ENCODE measurements around the gene REC114. TPM values are rescaled to one million over a fixed set of nuclear protein-coding genes. Genes with fewer than 3 reads are reported as not detected.

Gene REC114
- total and polyA plus RNA-seq, 9 of the 15 experiments (the other 6 are each of a cell fraction or from before 2014, with no cell fraction given) = 0.07 to 0.24 TPM; not detected in 7

- no TSS peak for BruUV-seq (replicated peaks)
- 90% methylated on average over 5 of the region's 5 CpGs for WGBS (ENCODE audit: insufficient coverage, low coverage, missing lambda C conversion rate)
- intact Hi-C loops (cut with micrococcal nuclease) = no loop called here
These were observed 143.1 kb downstream of the REC114 start for GRCh38 chr15:73585871-73586654.

More at GRCh38 chr15:73585871-73586654, 143.1 kb downstream of the REC114 start:
- no peak for ATAC-seq
- Histone ChIP-seq H3K36me3 (ENCODE audit: control insufficient read depth, insufficient read depth, low read length) (peaks cover 72% of the 10 kb centered on the region; the same call in 2 of the 3 replicates), H3K4me1 (replicated peaks in 1 of 2; ENCODE audit: control insufficient read depth in 2 of 2, insufficient read depth in 2 of 2, low read length in 2 of 2) (peaks cover 0 to 10% of the 10 kb centered on the region in 2 experiments; a peak in 4 of 5 replicates), H3K79me2 (ENCODE audit: control insufficient read depth, insufficient read depth, low read length) (no peaks in the 10 kb centered on the region; the same call in 2 of the 3 replicates), H4K20me1 (replicated peaks; ENCODE audit: control insufficient read depth, insufficient read depth, low read length) (0 out of 2 replicates have a peak, but pooled peaks cover 3% of the 10 kb centered on the region), H3K4me3 (no peak overlapping the region), H3K27me3 (ENCODE audit: control insufficient read depth in 2 of 2, insufficient read depth in 2 of 2, low read length in 2 of 2) (no peaks in the 10 kb centered on the region), H3K9me3 (replicated peaks; ENCODE audit: control insufficient read depth, insufficient read depth, low read depth, low read length) (no peaks in the 10 kb centered on the region), H3K9ac (ENCODE audit: insufficient read depth in 1 of 2, low read depth in 2 of 2, low read length in 2 of 2) (no peak overlapping the region), H3K9me1 (ENCODE audit: control insufficient read depth, insufficient read depth, low read length) (no peaks in the 10 kb centered on the region), H3K27ac (ENCODE audit: extremely low read depth, low read depth, low read length) (no peak overlapping the region), H2AFZ (ENCODE audit: low read depth, low read length) (no peak overlapping the region), H3K4me2 (ENCODE audit: insufficient read depth, low read length) (no peak overlapping the region)
- CTCF ChIA-PET (ENCODE audit: low intra/inter-chr PET ratio) = no interaction called here
- DNase-seq (ENCODE audit: extremely low read depth in 1 of 4, low spot score in 3 of 4) = no peak
- POLR2A ChIA-PET = interaction anchor here (1.3 to 1.5 kb wide), 2 partner anchors 9 to 10 kb away, joined by 3 to 4 read pairs; no protein-coding TSS in a partner anchor
- in situ Hi-C loops (cut with MboI) = no loop called here
- peak; percentile 37 for FAIRE-seq
- TF ChIP-seq SAFB2 (IDR thresholded peaks at IDR 0.05; ENCODE audit: borderline replicate concordance, low read depth, low read length, severe bottlenecking) (no peak), HNRNPH1 (optimal IDR thresholded peaks at IDR 0.05; ENCODE audit: low read depth, low read length) (no peak), CGGBP1 (CRISPR knock-in tag; IDR thresholded peaks at IDR 0.05) (no peak), NCOA2 (IDR thresholded peaks at IDR 0.05; ENCODE audit: partially characterized antibody in 2 of 2) (no peak), TEAD2 (tag; IDR thresholded peaks at IDR 0.05) (no peak), SRSF9 (IDR thresholded peaks at IDR 0.05; ENCODE audit: borderline replicate concordance, low read depth, low read length) (no peak), CLOCK (CRISPR knock-in tag; IDR thresholded peaks at IDR 0.05; ENCODE audit: borderline replicate concordance) (no peak)

Measured in K562 (cell line).